Erythroblast (primary cell): ENCODE measurements around the gene PPP3CA.

ENCODE experiments used
- GATA1 ChIP-seq: IDR thresholded peaks from 2 replicates; pipeline ENCODE4 v1.6.1; 2011; ENCODE audit warnings: low read depth, mild to moderate bottlenecking, control low read depth, low read length, moderate library complexity
- POLR2A ChIP-seq: IDR thresholded peaks from 2 replicates; pipeline ENCODE4 v1.6.1; 2011; ENCODE audit warnings: mild to moderate bottlenecking, low read length

DNA sequence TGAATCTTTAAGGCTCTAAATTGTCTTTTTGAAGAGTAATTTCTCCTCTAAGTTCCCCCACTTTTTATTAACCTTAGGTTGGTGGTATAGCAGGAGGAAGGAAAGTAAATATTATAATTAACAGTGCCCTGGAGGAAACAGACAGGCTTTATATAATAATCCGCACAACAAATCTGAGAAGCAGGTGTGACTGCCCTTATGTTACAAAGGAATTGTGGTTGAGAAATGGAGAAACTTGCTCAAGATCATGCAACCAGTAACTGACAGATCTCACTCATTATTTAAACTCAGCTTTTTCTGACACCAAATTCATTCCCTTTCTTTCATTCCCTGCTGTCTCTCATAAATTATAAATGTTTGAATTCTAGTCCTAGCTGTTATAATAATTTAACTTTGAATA is 282.0 kb downstream of the PPP3CA start:
- TF ChIP-seq POLR2A (no peak), GATA1 (no peak)
